ENCODE results near the gene CEACAM1.
"Not testable (repeated sequence)": the region's sequence is repeated elsewhere in the genome, so short reads cannot be mapped to it uniquely, and the experiment has no call there.

Gene CEACAM1

GRCh38 chr19:42548552-42548951 is 20.3 kb upstream of the CEACAM1 start:
- no peak for DNase-seq (ENCODE audit: low spot score)

GRCh38 chr19:42547929-42548328 is 19.6 kb upstream of the CEACAM1 start:
- no peak for DNase-seq (ENCODE audit: low spot score)

GRCh38 chr19:42546831-42547500 is 18.7 kb upstream of the CEACAM1 start:
- DNase-seq (ENCODE audit: low spot score) = no peak

- DNase-seq (ENCODE audit: low spot score) = no peak
Measured at GRCh38 chr19:42544146-42544545, 15.9 kb upstream of the CEACAM1 start.

DNA sequence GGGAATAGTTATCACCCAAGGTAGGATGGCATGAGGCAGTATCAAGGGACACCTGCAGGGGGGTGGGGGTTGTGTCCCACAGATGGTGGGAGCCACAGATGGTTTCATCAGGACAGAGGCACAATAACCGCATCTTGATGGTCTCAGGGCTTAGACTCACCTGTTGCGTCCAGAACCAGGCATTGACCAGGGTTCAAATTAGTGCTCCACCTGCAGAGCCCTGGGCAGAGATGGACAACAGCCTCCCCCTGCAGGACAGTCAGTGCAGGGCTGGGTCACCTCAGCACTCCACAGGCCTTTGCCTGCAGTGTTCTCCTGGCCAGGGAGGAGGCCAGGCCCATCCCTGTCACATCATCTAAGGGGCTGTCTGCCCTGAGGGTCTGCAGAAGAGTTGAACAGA is 14.5 kb upstream of the CEACAM1 start:
- no peak for DNase-seq (ENCODE audit: low spot score)

GRCh38 chr19:42540071-42540553 is 11.8 kb upstream of the CEACAM1 start:
- no peak for DNase-seq (ENCODE audit: low spot score)

- no peak for DNase-seq (ENCODE audit: low spot score)
Measured at GRCh38 chr19:42538841-42539709, 10.8 kb upstream of the CEACAM1 start.

GRCh38 chr19:42535276-42535675 is 7.0 kb upstream of the CEACAM1 start:
- not testable (repeated sequence) for DNase-seq (ENCODE audit: low spot score)

DNA sequence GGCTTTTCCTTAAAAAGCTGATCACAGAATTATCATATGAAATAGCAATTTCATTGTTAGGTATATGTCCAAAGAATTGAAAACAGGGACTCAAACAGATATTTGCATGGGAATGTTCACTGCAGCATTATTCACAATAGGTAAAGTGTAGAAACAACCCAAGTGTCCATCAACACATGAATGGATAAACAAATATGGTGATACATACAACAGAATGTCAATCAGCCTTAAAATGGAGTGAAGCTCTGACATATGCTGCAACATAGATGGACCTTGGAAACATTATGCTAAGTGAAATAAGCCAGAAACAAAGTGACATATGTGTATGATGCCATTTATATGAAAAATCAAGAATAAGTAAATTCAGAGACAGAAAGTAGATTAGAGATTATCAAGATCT is 6.1 kb upstream of the CEACAM1 start:
- DNase-seq (ENCODE audit: low spot score) = no peak

DNA sequence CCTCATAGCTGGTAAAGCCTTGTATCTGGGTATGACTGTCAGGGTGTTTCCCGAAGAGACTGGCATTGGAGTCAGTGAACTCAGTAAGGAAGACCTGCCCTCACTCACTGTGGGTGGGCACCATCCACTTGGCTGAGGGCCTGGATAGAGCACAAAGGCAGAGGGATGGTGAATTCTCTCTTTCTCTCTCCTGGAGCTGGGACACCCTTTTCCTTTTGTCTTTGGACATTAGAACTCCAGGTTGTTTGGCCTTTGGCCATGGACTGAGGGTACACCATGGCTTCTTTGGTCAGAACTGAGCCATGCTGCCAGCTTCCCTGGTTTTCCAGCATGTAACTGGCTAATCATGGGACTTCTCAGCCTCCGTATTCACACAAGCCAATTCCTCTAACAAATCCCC is 4.6 kb upstream of the CEACAM1 start:
- no peak for DNase-seq (ENCODE audit: low spot score)

DNA sequence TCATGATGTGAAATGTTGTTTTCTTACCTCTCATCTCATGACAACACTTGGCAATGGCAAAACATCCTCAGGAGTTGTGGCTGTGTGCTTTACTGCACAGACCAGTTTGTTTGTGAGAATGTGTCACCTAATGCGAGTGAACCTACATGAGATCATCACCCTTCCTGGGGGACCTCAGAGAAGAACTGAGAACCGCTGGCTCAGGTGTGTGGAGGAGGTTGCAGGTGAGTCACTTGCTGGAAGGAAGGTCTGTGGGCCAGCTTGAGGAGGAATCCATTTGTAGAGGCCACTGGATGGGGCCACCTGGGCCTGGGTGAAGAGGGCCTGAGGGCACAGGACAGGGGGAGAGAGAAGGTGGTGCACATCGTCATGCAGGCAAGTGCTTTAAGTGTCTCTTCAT is 3.0 kb upstream of the CEACAM1 start:
- no peak for DNase-seq (ENCODE audit: low spot score)

GRCh38 chr19:42529248-42529764 is 1.0 kb upstream of the CEACAM1 start:
- DNase-seq (ENCODE audit: low spot score) = peak; percentile 71

DNA sequence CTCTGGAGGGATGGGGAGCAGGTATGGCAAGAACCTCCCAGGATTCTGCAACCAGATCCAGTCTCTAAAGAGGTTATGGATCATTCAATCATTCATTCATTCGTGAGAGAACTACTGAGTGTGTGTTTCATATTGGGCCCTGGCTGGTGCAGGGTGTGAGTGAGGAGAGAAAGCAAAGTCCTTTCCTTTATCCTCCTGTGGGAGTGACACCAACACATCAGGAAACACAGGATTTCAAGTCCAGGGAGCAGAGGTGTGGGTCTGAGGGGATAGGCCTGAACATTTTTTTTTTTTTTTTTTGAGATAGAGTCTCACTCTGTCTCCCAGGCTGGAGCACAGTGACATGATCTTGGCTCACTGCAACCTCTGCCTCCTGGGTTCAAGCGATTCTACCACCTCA is 3.3 kb downstream of the CEACAM1 start:
- DNase-seq (ENCODE audit: low spot score) = no peak

DNA sequence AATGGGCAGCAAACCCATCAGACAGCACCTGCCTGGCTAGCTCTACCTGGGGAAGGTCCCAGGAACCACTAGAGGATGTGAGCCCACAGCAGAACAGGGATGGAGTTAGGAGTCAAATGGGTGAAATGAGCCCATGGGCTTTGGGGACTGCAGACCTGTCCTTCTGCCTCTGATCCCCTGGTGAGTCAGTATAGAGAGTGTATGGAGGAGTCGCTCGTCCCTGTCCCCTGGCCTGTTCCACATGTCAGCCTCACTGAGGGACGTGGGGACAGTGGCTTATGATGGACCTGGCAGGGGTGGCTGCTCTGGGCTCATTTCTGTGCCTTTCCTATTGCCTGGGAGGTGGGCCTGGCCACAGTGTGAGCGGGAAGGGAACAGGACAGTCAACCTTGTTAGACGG is 4.0 kb downstream of the CEACAM1 start:
- DNase-seq (ENCODE audit: low spot score) = no peak

- not testable (repeated sequence) for DNase-seq (ENCODE audit: low spot score)
Measured at GRCh38 chr19:42522262-42522661, 6.0 kb downstream of the CEACAM1 start.

GRCh38 chr19:42521346-42522030 is 6.8 kb downstream of the CEACAM1 start:
- no peak for DNase-seq (ENCODE audit: low spot score)

DNA sequence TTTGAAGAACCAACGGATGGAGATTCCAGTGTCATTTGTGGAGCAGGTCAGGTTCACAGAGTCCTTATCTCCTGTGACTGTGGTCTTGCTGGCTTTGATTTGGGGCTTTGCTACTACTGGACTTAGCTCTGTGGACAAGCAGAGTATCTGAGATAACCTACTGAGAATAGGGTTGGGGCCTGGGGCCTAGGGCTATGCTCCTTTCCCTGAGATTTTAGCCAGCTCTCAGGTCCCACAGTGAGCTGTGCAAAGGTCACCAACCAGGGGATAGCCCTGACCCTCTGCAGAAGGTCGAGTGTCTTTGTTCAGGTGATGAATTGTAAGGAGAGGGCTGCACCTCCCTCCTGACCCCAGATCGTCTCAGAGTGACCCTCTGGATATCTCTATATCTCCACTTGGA is 9.2 kb downstream of the CEACAM1 start:
- no peak for DNase-seq (ENCODE audit: low spot score)

DNA sequence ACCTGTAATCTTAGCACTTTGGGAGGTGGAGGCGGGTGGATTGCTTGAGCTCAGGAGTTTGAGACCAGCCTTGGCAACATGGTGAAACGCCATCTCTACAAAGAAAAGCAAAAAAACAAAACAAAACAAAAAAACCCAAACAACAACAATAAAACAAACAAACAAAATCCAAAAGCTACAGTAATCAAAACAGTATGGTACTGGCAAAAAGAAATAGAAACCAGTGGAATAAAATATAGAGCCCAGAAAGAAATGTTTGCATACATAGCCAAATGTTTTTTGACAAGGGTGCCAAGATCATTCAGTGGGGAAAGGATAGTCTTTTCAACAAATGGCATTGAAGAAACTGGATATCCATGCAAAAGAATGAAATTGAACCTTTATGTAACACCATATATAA is 11.5 kb downstream of the CEACAM1 start:
- DNase-seq (ENCODE audit: low spot score) = no peak

GRCh38 chr19:42515241-42515832 is 12.9 kb downstream of the CEACAM1 start:
- no peak for DNase-seq (ENCODE audit: low spot score)

- no peak for DNase-seq (ENCODE audit: low spot score)
Measured at GRCh38 chr19:42514449-42514848, 13.8 kb downstream of the CEACAM1 start.

- DNase-seq (ENCODE audit: low spot score) = no peak
Measured at GRCh38 chr19:42512743-42513304, 15.5 kb downstream of the CEACAM1 start.

DNA sequence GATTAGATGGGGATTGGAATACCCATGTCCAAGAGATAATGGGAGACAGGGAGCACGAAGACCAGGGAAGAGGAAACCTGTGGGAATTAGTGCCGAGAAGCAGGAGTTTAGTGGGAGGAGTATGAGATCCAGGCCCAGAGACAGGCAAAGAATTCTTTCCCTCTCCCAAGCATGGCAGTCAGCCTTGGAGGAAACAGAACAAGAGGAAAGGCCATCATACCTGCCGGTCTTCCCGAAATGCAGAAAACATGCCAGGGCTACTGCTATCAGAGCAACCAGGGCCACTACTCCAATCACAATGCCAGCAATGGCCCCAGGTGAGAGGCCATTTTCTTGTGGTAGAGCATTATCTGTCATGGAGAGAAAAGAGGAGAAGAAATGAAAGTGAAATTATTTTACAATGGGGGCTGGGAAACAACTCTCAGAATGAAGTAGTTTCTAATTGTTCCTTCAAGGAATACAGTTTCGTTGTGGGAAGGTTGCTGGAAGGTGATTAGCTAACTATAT is 16.1 kb downstream of the CEACAM1 start:
- DNase-seq (ENCODE audit: low spot score) = no peak

All from CD4-positive, alpha-beta T cell treated with Interleukin-6 at 100 ng/mL for 8 hours (primary cell).